ENCODE measurements around the gene ULK2.

DNA sequence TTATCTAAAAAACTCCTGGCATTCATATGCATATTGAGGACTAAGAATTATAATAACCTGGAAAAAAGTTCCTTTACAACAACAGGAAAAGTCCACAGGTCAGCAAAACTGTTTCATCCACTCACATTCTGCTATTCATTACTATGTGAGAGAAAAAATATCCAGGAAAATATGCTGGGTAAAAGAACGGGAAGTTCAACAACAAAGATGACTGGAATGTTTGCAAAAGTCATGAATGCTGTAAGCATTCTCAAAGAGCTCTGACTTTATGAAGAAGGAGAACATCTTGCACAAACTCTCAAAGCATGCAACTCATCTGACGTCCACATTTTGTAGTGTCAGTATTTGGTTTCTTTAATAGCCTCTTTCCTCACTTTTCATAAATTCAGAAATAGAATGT is 62.7 kb downstream of the ULK2 start:
- TF ChIP-seq, protein P1, sequence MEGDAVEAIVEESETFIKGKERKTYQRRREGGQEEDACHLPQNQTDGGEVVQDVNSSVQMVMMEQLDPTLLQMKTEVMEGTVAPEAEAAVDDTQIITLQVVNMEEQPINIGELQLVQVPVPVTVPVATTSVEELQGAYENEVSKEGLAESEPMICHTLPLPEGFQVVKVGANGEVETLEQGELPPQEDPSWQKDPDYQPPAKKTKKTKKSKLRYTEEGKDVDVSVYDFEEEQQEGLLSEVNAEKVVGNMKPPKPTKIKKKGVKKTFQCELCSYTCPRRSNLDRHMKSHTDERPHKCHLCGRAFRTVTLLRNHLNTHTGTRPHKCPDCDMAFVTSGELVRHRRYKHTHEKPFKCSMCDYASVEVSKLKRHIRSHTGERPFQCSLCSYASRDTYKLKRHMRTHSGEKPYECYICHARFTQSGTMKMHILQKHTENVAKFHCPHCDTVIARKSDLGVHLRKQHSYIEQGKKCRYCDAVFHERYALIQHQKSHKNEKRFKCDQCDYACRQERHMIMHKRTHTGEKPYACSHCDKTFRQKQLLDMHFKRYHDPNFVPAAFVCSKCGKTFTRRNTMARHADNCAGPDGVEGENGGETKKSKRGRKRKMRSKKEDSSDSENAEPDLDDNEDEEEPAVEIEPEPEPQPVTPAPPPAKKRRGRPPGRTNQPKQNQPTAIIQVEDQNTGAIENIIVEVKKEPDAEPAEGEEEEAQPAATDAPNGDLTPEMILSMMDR (IDR thresholded peaks at IDR 0.05) = no peak
- TF ChIP-seq EZH2phosphoT487 (IDR thresholded peaks at IDR 0.05) (no peak), EZH2 (IDR thresholded peaks at IDR 0.05) (no peak)

Data from neural progenitor cell (in vitro differentiated cells).